Activated CD4-positive, alpha-beta T cell treated with anti-CD3 and anti-CD28 coated beads, Interleukin-2, amount 50 U/mL, for 1 hour (primary cell): ENCODE data around the gene APBA3.

Experiments used
- DNase-seq: peaks from one replicate; pipeline ENCODE4 v3.0.0-alpha.2; 2020

The APBA3 gene

DNA sequence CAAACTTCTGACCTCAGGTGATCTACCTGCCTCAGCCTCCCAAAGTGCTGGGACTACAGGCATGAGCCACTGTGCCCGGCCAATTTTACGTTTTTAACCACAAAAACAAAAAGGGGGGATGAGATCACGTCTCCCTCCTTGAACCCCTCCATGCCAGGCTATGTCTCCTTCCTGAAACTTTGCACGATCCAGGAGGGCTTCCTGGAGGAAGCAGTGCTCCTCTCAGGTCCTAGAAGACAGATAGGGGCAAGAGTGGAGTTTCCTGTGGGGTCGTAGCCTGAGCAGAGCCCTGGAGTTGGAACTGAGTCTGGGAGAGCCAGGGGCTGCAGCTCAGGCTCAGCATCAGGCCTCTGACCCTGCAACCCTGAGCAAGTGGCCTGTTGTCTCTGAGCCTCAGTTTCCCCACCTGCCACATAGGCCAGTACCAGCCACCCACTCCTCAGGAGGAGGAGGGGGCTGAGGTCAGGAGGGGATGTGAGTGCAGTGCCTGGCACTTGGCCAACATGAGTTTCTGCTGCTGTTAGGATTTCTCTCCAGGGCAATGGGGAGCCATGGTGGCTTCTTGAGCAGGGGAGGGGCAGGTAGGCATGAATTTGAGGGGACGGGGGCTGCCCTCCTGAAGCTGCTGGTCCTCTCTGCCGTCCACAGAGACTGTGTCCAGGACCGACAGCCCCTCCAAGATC is 16.0 kb downstream of the APBA3 start:
- no peak for DNase-seq

DNA sequence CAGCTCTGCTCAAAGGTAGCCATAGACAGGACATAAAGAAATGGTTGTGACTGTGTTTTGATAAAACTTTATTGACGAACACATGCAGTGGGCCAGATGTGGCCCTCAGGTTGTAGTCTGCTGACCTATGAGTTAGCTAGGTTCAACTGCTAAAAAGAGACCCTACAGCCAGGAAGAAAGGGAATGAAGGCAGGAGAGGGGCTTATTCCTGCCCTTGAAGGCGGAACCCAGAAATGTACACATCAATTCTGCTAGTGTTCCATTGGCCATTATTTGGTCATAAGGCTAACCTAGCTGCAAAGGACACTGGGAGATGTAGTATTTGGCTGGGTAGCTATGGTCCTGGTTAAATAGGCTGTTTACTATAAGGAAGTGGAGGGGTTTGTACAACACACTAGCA is 18.0 kb downstream of the APBA3 start:
- DNase-seq, result no peak

DNA sequence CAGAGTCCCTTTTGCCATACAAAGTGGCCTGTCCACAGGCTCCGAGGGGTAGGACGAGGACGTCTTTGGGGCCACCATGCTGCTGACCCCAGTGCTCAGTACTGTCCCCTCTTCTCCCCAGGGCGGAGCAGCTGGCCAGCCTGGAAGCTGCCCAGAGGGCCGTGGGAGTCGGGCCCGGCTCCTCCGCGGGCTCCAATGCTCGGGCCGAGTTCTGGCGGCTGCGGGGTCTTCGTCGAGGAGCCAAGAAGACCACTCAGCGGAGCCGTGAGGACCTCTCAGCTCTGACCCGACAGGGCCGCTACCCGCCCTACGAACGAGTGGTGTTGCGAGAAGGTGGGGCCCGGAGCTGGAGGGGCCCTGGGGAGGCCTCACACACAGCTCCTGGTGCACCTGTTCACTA is 21.1 kb downstream of the APBA3 start:
- no peak for DNase-seq

DNA sequence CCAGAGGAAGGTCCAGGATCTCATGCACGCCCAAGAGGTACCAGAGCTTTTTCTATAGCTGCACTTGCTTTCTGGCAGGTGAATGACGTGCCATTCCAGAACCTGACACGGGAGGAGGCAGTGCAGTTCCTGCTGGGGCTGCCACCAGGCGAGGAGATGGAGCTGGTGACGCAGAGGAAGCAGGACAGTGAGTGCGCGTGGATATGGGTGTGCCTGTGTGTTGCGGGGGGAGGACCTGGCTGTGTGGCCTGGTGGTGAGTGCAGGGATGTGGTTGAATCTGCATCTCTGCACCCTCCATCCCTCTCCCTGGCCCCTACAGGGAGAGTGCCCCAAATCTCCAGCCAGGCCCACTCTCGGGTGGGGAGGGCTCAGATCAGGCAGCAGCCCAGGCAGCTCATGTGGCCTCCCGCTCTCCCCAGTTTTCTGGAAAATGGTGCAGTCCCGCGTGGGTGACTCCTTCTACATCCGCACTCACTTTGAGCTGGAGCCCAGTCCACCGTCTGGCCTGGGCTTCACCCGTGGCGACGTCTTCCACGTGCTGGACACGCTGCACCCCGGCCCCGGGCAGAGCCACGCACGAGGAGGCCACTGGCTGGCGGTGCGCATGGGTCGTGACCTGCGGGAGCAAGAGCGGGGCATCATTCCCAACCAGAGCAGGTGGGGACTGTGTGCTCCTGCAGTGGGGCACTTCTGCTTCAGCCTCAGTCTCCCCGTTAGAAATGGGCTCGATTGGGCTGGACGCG is 22.8 kb downstream of the APBA3 start:
- DNase-seq, result no peak

DNA sequence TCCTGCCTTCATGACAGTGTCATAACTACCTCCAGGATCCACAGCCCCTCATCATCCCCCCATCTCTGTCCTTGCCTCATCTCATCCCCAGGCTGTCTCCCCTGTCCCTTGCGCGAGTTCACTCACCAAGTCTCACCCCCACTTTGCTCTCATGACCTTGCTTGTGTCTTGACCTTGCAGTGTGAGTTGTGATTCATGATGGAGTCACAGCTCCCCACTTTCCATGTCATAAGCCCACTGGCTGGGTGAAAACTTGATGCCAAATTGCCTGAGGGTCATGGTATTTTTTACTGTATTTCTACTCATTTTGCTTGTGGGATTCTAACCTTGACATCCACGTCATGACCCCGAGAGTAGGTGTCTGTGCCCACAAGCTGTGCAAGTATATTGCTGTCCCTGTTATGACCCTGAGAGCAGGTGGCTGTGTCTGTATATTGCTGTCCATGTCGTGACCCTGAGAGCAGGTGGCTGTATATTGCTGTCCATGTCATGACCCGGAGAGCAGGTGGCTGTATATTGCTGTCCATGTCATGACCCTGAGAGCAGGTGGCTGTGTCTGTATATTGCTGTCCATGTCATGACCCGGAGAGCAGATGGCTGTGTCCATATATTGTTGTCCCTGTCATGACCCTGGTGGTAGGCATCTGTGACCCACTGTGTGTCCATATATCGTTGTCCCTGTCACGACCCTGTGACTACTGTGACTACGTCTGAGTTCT is 23.8 kb downstream of the APBA3 start:
- DNase-seq, result no peak

DNA sequence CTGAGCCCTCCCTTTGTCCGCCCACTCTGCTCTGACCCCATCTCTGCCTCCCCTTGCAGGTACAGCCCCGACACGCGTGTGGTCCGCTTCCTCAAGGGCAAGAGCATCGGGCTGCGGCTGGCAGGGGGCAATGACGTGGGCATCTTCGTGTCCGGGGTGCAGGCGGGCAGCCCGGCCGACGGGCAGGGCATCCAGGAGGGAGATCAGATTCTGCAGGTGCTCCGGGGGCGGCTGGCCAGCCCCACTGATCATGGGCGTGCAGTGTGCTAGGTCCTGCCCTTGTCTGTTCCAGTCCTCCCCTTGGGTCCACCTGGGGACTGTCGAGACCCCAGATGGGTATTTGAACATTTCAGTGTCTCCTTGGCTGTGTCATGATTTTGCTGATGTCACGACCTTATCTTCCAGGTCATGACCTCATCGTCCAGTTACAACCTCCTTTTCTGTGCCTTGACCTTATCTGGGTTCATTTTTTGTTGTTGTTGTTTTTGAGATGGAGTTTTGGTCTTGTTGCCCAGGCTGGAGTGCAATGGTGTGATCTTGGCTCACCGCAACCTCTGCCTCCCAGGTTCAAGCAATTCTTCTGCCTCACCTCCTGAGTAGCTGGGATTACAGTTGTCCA is 25.3 kb downstream of the APBA3 start:
- no peak for DNase-seq

DNA sequence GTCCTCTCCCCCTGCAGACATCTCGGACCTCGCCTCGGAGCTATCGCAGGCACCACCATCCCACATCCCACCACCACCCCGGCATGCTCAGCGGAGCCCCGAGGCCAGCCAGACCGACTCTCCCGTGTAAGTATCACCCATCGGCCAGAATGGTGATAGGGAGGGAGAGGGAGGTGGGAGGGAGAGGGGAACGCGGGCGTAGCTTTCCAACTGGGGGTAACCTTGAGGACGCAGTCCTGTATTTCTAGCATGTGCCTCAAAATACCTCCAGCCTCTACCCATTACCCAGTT is 27.2 kb downstream of the APBA3 start:
- DNase-seq, result no peak

DNA sequence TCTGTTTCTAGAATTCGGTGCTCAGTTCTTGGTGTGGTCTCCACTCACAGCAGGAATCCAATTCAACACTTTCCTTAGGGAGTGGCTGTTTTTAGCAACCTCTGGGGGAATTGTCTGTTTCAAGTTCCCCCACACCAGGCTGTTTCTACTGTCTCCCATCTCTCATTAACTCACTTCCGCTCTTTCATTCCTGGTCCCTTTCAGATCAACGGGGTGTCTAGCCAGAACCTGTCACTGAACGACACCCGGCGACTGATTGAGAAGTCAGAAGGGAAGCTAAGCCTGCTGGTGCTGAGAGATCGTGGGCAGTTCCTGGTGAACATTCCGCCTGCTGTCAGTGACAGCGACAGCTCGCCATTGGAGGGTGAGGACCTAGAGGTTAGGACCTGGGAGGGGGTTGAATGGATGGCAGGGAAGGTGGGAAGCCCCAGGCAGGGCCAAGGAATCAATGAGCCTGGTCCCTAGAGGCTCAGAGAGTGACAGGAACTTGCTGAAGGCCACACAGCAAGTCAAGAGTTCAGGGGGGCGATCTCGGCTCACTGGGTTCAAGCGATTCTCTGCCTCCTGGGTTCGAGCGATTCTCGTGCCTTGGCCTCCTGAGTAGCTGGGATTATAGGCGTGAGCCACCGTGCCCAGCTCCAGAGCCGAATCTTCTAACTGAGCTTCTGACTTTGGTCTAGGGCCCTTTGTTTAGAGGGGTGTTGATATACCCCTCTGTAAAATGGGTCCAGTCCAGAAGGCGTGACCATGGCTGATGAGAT is 27.8 kb downstream of the APBA3 start:
- no peak for DNase-seq

DNA sequence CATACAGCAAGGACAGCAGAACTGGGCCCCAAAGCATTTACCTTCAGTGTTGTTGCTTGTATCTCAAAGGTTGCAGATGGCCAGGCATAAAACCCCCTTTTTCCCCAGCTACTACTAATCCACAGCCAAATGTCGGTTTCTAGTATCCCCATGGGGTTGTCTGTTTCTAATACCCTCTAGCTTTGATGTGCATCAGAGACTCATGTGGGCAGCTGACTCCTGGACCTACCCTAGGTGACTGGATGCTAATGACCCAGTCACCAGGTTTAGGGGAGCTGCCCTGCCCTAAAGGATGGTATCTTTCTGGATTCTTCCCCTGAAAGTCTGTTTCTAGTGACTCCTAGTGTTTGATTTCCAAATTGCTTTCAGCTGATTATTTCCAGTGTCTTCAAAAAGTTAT is 29.4 kb downstream of the APBA3 start:
- DNase-seq, result no peak

DNA sequence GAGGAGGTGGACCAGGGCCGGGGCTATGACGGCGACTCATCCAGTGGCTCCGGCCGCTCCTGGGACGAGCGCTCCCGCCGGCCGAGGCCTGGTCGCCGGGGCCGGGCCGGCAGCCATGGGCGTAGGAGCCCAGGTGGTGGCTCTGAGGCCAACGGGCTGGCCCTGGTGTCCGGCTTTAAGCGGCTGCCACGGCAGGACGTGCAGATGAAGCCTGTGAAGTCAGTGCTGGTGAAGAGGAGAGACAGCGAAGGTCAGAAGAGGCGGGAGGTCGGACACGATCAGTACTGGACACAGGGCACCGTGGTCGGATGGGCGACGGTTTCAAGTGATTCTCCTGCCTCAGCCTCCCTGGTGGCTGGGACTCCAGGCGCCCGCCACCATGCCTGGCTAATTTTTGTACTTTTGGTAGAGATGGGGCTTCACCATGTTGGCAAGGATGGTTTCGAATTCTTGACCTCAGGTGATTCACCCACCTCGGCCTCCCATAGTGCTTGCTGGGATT is 31.0 kb downstream of the APBA3 start:
- no peak for DNase-seq

DNA sequence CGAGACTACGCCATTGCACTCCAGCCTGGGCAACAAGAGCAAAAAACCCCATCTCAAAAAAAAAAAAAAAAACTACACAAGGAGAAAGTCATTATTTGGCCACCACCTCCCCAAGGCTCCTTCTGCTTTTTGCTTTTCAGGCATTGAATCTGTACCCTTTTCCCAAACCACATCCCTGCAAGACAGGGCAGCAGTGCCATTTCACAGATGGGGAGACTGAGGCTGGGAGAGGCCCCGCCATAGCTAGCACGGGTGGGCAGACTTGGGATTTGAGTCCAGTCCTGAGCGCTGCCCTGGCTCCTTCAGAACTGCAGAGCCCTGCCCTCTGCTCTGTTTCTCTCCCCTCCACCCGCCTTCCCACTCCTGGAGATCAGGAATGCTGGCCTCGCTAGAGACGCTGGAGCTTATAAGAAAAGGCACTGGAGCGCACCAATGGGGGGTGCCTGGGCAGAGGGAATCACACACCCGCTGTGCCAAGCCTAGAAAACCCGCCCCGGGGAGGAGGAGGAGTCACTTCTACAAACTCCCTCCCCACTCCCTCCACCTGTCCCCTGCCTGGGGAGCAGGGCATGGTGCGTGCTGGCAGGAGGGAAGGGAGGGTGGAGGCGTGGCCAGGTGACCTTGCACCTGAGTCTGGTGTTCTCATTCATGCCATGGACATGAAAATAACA is 35.7 kb downstream of the APBA3 start:
- DNase-seq, result no peak

DNA sequence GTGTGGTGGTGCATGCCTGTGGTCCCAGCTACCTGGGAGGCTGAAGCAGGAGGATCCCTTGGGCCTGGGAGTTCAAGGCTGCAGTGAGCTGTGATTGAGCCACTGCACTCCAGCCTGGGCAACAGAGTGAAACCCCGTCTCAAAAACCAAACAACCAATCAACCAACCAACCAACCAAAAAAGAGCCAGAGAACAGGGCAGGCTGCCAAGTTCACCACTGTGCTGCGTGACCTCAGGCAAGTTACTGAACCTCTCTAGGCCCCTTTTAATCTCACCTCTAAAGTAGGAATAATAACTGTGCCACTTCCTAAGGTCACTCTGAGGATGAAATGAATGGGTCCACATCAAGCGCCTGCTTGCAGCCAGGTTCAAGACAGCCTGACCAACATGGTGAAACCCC is 36.4 kb downstream of the APBA3 start:
- no peak for DNase-seq

DNA sequence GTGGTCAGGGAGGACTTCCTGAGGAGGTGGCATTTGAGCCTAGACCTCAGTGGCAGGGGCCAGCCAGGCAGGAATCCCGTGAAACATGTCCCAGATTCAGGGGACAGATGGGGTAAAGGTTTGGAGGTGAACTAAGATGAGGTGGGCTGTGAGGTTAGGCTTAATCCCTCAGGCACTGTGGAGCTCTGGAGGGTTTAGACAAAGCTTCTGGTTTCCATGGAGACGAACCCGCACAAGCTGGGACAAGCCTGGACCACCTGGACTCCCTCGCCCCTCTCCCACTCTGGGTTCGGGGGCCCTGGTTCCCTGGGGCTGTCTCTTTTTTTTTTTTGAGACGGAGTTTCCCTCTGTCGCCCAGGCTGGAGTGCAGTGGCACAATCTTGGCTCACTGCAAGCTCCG is 37.6 kb downstream of the APBA3 start:
- no peak for DNase-seq

DNA sequence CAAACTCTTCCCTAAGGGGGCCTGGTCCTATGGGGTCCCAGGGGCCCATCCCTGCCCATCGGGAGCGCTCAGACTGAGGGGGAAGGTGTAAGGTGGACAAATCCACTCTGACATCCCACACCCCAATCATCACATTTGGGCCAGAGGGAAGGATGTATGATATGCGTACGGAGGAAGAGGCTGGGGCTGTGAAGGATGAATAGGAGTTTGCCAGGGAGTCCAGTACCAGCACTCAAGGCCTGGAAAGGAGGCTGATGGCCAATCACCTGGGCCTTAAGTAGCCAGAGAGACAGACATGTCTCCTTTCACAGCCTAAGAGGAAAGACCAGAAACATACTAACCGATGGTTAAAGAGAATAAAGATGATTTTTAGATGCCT is 38.4 kb downstream of the APBA3 start:
- DNase-seq, result no peak

DNA sequence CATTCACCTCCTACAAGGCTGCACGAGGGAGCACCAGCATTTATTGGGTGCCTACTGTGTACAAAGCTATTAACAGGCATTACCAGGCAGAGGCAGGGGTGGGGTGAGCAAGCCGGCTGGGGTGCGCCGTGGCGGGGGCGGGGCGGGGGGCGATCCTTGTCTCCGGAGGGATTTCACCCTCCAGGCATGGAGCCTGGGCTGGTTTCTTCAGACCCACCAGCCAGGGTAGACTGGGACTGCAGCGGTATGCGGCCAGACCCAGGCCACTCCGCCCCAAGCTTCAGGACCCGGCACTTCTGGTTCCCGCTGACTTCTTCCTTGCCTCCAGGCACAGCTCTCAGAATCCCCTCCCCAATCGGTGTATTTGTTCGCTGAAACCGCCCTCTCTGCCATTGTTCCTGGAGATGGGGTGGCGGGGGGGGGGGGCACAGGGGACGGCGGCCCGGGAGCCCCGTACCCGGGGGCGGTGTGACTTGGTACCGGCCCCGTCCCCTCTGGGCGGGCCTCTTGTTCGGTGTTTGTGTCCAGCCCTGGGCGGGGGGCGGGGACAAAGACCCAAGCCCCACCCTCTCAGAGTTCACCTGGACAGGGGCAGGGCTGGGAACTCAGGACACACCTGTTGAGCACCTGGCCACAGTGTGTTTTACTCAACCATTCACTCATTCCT is 38.9 kb downstream of the APBA3 start:
- DNase-seq, result no peak

DNA sequence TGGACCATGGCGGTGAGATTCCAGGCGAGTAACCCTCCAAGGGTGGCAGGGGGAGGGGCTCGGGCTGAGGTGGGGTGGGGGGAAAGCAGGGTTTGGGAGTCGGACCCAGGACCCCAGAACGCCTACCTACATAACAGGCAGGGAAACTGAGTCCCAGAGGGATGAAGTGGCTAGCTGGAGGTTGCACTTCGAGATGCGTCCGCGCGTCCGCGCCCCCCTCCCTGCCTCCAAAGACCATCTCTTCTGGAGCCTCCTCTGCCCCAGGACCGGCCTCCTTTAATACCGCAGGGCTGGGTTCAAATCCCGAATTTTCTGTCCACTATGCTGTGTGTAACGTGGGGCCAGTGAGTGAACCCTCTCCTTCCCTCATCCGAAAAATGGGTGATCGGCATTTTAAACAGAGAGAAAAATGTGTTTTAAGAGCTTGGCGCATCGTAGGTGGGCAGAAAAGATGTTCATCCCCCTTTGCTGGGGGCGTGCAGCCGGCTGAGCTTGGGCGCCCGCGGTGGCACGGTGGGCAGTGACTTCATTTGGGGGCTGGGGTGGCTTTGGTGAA is 39.5 kb downstream of the APBA3 start:
- no peak for DNase-seq

DNA sequence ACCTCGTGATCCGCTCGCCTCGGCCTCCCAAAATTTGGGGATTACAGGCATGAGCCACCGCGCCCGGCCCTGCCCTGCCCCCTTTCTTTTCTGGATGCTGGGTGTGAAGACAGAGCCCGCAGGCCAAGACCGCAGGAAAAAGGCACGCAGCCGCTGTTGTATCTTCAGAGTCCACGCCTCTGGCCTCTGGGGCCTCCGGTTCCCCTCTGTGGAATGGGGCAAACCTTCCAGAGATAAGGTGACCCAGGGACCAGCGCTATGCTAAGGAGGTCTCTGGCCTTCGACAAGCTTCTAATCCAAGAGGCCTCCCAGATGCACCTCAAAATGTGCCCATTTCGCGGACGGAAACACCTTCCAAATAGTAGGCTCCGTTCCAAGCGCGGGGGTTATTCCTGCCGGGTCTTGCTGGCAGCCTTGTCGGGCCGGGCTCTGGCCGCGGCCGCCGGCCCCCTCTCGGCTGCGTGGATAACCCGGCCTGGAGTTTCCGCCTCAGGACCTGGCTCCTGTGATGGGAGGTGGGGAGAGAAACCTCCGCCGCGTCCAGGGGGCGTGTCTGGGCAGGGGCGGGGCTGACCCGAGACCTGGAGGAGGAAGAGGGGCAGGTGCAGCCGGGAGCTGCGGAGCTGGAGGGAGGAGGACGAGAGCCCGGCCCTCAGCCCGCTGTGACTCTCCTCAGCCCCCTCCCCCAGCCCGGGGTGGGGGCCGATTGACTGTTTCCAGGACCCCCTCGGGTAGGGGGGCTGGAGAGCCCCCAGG is 40.2 kb downstream of the APBA3 start:
- peak; percentile 90 for DNase-seq

DNA sequence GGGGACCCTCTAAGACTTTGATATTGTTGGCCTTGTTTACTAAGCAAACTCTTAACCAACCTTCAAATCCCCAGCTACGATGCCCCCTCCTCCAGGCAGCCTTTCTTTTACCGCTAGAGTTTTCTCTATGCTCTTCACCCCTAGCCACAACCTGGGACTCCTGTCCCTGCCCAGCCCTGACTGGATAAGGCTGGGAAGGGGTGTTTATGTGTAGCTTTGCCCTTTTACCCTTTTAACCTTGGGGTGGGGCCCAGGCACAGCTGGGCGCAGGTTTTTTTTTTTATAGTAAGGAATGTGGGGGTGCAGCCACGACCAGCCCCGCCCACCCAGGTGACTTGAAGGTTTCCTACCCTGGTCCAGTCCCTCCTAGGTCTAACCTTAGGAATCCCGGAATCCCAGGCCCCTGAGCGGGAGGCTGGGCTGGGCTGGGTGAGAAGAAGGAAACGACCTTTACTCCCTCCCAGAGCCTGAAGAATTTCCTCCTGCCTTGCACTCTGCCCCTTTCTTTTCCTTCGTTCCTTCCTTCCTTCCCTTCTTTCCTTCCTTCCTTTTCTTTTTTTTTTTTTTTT is 41.1 kb downstream of the APBA3 start:
- DNase-seq, result no peak

DNA sequence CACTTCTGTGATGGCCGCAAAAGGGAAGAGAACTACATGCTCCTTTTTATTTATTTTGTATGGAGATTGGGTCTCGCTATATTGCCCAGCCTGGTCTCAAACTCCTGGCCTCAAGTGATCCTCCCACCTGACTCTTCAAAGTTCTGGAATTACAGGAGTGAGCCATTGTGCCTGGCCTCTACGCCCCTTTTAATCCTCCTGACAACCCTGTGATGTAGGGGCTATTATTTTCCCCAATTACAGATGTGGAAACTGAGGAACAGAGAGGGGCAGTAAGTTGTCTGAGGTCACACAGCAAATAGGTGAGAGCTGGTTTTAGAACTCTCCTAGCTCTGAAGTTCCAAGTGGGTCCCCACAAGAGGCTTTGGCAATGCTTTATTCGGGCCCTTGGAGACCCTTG is 41.6 kb downstream of the APBA3 start:
- DNase-seq, result no peak

DNA sequence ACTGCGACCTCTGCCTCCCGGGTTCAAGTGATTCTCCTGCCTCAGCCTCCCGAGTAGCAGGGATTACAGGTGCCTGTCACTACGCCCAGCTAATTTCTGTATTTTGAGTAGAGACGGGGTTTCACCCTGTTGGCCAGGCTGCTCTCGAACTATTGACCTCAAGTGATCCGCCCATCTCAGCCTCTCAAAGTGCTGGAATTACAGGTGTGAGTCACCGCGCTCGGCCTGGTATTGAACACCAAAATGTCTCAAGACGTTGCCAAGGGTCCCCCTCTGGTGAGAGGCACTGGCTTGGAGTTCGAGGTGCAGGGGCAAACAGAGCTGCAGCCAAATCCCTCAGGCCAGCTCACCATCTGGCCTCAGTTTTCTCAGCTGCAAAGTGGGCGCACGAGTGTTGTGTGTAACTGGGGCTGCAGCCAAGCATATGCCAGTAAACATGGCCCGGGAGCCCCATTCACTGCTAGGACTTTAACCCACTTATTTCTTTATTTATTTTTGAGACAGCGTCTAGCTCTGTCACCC is 45.3 kb downstream of the APBA3 start:
- no peak for DNase-seq
